Skeletal muscle satellite cell (primary cell): Measurements from ENCODE around the gene ZSCAN10.
"Not testable (repeated sequence)": the region's sequence is repeated elsewhere in the genome, so short reads cannot be mapped to it uniquely, and the experiment has no call there.

Experiments
- H3K27me3 ChIP-seq: 2 replicates; pipeline ENCODE4 v1.7.0; 2013; ENCODE audit warnings: low read length; ENCODE audit not compliant: control insufficient read depth, insufficient read depth
- H3K36me3 ChIP-seq: 2 replicates; pipeline ENCODE4 v1.7.0; 2013; ENCODE audit warnings: mild to moderate bottlenecking, control low read depth, low read length; ENCODE audit not compliant: insufficient read depth
- H3K4me1 ChIP-seq: 2 replicates; pipeline ENCODE4 v1.7.0; 2013; ENCODE audit warnings: low read length; ENCODE audit not compliant: control insufficient read depth, insufficient read depth
- H3K4me2 ChIP-seq: 2 replicates; pipeline ENCODE4 v1.7.0; 2013; ENCODE audit warnings: mild to moderate bottlenecking, low read length
- H3K4me3 ChIP-seq: 2 replicates; pipeline ENCODE4 v1.7.0; 2013; ENCODE audit warnings: low read length
- H3K9ac ChIP-seq: 2 replicates; pipeline ENCODE4 v1.7.0; 2013; ENCODE audit warnings: mild to moderate bottlenecking, low read depth, low read length, moderate library complexity
- H3K9me3 ChIP-seq: replicated peaks from 2 replicates; pipeline ENCODE4 v1.7.0; 2013; ENCODE audit warnings: mild to moderate bottlenecking, control low read depth, low read length

The ZSCAN10 gene

DNA sequence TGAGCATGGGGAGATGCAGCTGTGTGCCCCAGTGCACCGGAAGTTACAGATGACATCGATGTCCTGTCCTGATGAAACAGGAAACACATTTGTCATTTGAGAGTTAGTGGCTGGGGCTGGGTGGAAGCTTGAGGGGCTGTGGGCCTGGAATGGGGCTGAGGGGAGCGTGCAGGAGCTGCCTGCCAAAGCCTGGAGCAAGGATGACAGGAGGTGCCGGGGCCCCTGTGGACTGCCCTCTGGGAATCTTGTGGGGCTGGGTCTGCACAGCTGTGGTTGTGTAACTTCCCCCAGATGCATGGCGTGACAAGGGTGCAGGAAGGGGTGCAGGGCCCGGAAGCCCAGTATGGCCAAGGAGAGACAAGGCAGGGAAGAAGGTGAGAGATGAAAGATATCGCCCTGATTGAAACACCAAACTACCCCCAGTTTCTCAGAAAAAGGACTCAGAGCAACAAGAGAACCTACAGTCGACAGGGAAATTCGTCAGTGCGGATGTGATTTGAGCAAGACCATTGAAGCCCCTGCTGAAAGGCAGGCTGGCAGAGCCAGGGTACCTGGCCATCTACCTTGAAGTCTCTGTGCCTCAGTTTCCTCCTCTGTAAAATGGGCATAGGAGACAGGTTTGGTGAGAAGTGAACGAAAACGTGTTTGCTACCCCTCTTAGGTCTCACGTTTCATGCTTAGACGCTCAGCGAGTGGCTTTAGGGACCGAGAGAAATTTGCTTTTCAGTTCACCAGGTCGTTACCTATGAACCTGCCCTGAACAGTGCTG is 43.9 kb downstream of the ZSCAN10 start:
- Histone ChIP-seq H3K27me3 (peaks cover 10% of the 10 kb centered on the region), H3K4me1 (peaks cover 13% of the 10 kb centered on the region), H3K9me3 (no peaks in the 10 kb centered on the region), H3K4me3 (no peak overlapping the region), H3K36me3 (no peaks in the 10 kb centered on the region), H3K9ac (no peak overlapping the region), H3K4me2 (no peak overlapping the region)

DNA sequence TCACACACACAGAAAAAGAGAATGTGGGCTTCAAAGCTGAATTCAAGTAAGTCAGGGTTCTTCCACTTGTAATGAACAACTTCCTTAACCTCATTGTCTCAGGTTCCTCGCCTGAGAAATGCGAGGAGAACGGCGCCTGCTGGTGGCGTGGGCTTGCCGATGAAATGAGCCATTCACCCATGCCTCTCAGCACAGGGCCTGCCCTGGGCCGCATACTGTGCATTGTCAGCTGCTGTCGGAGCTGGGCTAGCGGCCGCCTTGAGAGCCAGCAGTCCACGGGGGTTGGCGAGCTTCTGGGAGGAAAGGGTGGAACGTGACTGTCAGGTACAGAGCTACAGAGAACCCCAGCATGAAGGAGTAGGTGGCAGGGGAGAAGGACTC is 45.8 kb downstream of the ZSCAN10 start:
- not testable (repeated sequence) for H3K36me3 ChIP-seq, H3K4me3 ChIP-seq, H3K9ac ChIP-seq, H3K4me1 ChIP-seq, H3K4me2 ChIP-seq, H3K9me3 ChIP-seq
- H3K27me3 ChIP-seq, result peaks cover 27% of the 10 kb centered on the region

DNA sequence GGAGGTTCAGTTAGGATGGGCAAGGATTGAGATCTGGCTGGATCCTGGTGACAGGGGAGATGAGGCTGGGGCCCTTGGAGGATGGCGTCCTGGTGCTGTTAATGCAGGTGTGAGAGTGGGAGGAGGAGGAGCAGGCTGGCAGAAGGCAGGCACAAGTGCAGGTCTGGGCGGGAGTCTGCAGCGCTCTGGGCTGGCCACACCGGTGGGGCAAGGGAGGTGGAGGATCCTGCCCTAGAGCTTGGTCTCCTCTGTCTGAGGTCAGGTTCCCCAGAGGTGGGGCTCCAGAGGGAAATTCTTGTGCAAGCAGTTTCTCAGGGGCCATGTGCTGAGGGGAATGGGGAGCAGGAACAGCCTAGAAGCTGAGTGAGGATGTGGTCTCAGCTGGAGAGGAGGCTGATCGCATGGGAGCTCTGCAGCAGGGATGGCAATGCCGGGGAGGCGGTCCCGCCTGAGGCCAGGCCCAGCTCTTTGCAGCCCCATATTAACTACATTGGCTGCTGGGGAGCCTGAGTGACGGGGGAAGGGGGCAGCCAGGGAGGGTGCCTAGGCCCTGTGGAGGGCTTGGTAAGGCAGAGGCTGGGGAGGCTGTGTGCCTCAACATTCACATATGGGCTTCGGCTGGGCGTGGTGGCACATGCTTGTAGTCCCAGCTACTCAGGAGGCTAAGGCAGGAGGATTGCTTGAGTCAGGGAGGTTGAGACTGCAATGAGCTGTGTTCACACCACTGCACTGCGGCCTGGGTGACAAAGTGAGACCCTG is 46.3 kb downstream of the ZSCAN10 start:
- H3K9ac ChIP-seq, H3K4me2 ChIP-seq, H3K4me3 ChIP-seq, H3K9me3 ChIP-seq, H3K36me3 ChIP-seq, H3K4me1 ChIP-seq: not testable (repeated sequence)
- H3K27me3 ChIP-seq, result peaks cover 33% of the 10 kb centered on the region

DNA sequence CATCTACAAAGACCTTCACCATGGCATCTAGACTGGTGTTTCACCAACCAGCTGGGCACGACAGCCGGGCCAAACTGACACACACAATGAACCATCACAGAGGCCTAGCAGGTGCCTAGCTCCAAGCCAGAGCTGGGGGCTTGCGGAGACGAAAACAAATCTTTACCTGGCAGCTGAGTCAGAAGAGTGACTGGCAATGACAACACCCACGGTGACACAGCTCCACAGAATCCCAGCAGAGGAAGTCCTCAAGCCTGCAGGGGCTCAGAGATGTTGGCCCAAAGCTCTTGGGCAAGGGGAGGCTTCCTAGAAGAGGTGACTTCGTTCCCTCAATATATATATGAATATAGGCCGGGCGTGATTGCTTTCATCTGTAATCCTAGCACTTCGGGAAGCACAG is 47.6 kb downstream of the ZSCAN10 start:
- H3K36me3 ChIP-seq, result no peaks in the 10 kb centered on the region
- H3K4me1 ChIP-seq, result peaks cover 2% of the 10 kb centered on the region

DNA sequence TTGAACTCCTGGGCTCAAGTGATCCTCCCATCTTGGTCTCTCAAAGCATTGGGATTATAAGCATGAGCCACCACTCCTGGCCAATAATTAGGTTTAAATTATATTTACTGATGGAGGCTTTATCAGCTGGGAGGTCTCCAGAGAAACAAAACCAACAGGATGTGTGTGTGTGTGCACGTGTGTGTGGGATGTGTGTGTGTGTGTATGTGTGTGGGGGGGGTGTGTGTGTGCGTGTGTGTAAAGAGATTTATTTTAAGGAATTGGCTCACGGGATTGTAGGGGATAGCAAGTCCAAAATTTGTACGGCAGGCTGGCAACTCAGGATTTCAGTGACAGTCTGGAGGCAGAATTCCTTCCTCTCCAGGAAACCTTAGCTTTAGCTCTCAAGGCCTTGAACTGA is 48.1 kb downstream of the ZSCAN10 start:
- H3K9me3 ChIP-seq, result no peaks in the 10 kb centered on the region
- no peaks in the 10 kb centered on the region for H3K36me3 ChIP-seq
- peaks cover 5% of the 10 kb centered on the region for H3K4me1 ChIP-seq
- H3K4me3 ChIP-seq, result no peak overlapping the region
- H3K9ac ChIP-seq, result no peak overlapping the region
- H3K4me2 ChIP-seq, result no peak overlapping the region
- H3K27me3 ChIP-seq, result peaks cover 49% of the 10 kb centered on the region

More for the DNA sequence above, 47.6 kb downstream of the ZSCAN10 start:
- H3K27me3 ChIP-seq, result peaks cover 45% of the 10 kb centered on the region
- H3K9ac ChIP-seq, result no peak overlapping the region
- no peak overlapping the region for H3K4me3 ChIP-seq
- no peak overlapping the region for H3K4me2 ChIP-seq
- no peaks in the 10 kb centered on the region for H3K9me3 ChIP-seq

DNA sequence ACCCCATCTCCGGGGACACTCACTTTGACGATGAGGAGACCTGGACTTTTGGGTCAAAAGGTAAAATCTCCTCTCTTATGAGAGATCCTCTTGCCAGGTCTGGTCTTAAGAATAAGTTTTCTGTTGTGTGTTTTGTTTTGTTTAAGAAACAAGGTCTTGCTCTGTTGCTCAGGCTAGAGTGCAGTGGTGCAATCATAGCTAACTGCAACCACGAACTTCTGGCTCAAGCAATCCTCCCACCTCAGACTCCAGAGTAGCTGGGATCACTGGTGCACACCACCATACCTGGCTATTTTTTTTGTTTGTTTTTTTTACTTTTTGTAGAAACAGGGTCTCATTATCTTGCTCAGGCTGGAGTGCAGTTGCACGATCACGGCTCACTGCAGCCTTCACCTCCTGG is 48.6 kb downstream of the ZSCAN10 start:
- Histone ChIP-seq H3K4me3 (no peak overlapping the region), H3K4me1 (peaks cover 10% of the 10 kb centered on the region), H3K36me3 (no peaks in the 10 kb centered on the region), H3K4me2 (no peak overlapping the region), H3K27me3 (peaks cover 53% of the 10 kb centered on the region), H3K9ac (no peak overlapping the region), H3K9me3 (no peaks in the 10 kb centered on the region)

DNA sequence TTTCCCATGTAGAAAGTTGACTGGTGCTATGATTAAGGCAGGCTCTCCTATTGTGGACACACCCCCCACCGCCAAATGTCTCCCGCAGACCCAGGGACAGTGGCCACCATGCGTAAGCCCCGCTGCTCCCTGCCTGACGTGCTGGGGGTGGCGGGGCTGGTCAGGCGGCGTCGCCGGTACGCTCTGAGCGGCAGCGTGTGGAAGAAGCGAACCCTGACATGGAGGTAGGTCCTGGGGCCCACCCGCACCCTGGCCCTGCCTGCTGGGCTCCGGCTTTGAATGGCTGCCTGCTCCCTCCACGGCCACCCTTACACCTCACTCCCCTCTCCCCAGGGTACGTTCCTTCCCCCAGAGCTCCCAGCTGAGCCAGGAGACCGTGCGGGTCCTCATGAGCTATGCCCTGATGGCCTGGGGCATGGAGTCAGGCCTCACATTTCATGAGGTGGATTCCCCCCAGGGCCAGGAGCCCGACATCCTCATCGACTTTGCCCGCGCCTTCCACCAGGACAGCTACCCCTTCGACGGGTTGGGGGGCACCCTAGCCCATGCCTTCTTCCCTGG is 49.1 kb downstream of the ZSCAN10 start:
- Histone ChIP-seq H3K36me3 (no peaks in the 10 kb centered on the region), H3K27me3 (peaks cover 57% of the 10 kb centered on the region), H3K4me3 (no peak overlapping the region), H3K9me3 (no peaks in the 10 kb centered on the region), H3K4me1 (peaks cover 13% of the 10 kb centered on the region), H3K4me2 (no peak overlapping the region), H3K9ac (no peak overlapping the region)

DNA sequence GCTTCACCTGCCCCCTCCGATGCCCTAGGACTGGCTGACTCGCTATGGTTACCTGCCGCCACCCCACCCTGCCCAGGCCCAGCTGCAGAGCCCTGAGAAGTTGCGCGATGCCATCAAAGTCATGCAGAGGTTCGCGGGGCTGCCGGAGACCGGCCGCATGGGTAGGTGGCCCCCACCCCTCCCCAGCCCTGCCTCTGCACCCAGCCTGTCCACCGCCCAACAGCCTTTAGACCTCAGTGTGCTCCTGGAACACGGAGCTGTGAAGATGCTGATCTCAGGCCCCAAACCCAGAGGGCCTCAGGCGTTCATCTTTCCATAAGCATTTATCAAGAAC is 51.7 kb downstream of the ZSCAN10 start:
- H3K36me3 ChIP-seq, result no peaks in the 10 kb centered on the region
- no peak overlapping the region for H3K4me3 ChIP-seq
- H3K4me1 ChIP-seq, result peaks cover 13% of the 10 kb centered on the region
- peaks cover 69% of the 10 kb centered on the region for H3K27me3 ChIP-seq
- H3K4me2 ChIP-seq, result no peak overlapping the region
- no peaks in the 10 kb centered on the region for H3K9me3 ChIP-seq
- no peak overlapping the region for H3K9ac ChIP-seq

DNA sequence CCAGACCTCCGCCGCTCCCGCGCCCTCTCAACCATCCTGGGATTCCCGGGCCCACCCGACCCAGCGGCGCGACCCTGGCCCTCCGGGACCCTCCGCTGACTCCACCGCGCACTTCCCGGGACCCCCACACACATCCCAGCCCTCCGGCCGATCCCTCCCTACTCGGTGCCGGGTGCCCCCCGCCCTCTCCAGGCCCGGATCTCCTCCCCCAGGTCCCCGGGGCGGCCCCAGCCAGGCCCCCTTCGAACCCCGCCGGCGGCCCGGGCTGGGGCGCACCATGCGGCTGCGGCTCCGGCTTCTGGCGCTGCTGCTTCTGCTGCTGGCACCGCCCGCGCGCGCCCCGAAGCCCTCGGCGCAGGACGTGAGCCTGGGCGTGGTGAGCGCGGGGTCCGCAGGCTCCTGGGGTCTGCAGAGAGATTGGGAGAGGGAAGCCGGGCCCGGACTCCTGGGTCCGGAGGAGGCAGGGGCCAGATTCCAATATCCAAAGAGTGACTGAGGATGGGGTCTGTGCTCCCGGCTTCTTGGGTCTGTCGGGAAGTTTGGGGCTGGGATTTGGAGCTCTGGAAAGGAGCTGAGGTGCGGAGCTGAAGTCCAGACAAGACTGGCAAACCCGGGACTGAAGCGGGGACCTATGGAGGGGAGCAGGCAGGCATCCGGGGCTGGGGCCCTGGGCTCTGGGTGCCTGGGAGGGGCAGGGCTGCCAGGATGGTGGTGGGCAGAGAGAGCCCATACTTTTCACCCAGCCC is 52.3 kb downstream of the ZSCAN10 start:
- peak overlapping the region; percentile 88 for H3K4me2 ChIP-seq
- peaks cover 13% of the 10 kb centered on the region for H3K4me1 ChIP-seq
- no peaks in the 10 kb centered on the region for H3K36me3 ChIP-seq
- no peak overlapping the region for H3K9ac ChIP-seq
- peaks cover 69% of the 10 kb centered on the region for H3K27me3 ChIP-seq
- no peaks in the 10 kb centered on the region for H3K9me3 ChIP-seq
- H3K4me3 ChIP-seq, result no peak overlapping the region

DNA sequence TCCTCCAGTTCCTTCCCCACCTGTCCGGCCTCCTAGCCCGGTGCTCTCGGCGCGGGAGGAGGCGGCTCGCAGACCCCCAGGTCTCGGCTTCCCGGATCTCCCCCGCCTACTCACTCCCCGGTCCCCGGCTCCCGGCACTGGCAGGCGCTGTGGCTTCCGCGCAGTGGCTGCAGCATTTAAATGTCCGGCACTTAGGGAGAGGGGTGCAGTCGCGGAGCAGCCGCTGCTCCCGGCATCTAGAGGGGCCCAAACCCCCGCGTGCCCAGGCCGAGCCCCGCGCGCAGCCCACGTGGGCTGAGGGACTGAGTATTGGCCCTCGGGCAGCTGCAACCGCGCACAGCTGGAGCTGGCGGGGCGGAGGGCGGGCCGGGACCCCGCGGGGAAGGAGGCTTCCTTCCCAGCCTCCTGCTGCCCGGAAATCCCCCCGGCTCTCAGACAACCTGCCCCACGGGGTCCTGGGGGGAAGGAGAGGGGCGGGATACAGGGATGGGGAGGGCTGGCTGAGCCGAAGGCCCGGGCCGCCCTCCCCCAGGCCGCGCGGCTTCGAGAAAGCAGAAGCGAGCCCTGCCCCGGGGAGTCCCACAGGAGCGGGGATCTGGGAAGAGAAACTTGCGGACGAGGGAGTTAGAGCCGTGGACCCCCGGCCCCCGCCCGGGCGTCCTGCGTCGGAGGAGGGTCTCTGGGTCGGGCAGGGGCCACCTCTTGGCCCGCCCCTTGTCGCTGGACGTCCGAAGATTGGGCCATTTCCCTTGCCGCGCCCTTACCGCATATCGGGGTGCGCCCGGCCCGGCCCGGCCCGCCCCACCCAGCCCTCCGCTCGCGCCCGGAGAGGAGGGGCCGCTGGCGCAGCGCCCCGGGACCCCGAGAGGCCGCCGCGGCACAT is 53.1 kb downstream of the ZSCAN10 start, which contains the start of gene MMP25:
TSS of gene MMP25 (plus strand) at position 804 of the 883 bp plus-strand sequence. CDS start 357 bp downstream, outside the sequence.
- Histone ChIP-seq H3K4me1 (peaks cover 13% of the 10 kb centered on the region), H3K36me3 (no peaks in the 10 kb centered on the region), H3K4me2 (peak within 1 kb of the TSS; percentile 88), H3K9ac (peak within 1 kb of the TSS; percentile 38), H3K27me3 (peaks cover 64% of the 10 kb centered on the region), H3K9me3 (no peaks in the 10 kb centered on the region), H3K4me3 (peak within 1 kb of the TSS; percentile 66)
